ENCODE measurements around the gene TBCEL. TPM values are rescaled to one million over a fixed set of nuclear protein-coding genes. Genes with fewer than 3 reads are reported as not detected.

TBCEL gene
- total RNA-seq, 1 experiment from 2014 or later: 17.2 TPM

- Mint-ChIP-seq H3K36me3 (ENCODE audit: insufficient read depth, unreplicated experiment) (no peaks in the 10 kb centered on the region), H3K27me3 (ENCODE audit: insufficient read depth, unreplicated experiment) (no peaks in the 10 kb centered on the region), H3K4me3 (ENCODE audit: unreplicated experiment) (no peak overlapping the region), H3K27ac (ENCODE audit: low read depth, unreplicated experiment) (no peak overlapping the region), H3K9me3 (ENCODE audit: unreplicated experiment) (no peaks in the 10 kb centered on the region), H3K4me1 (ENCODE audit: insufficient read depth, unreplicated experiment) (peaks cover 7% of the 10 kb centered on the region)
- no peak for TF ChIP-seq CTCF (IDR thresholded peaks at IDR 0.05; ENCODE audit: unreplicated experiment)
- intact Hi-C loops (cut with micrococcal nuclease): no loop called here
- no peak for DNase-seq (ENCODE audit: unreplicated experiment)
- no TSS peak for BruUV-seq (replicated peaks)
- CTCF ChIA-PET: no interaction called here
- POLR2A ChIA-PET: interaction anchor here (0.6 kb wide), 1 partner anchor 29 kb away, joined by 3 read pairs; no protein-coding TSS in a partner anchor
These were observed 71.7 kb downstream of the TBCEL start for GRCh38 chr11:121095561-121095960.

GRCh38 chr11:121099364-121099763, 75.5 kb downstream of the TBCEL start:
- intact Hi-C loops (cut with micrococcal nuclease): no loop called here
- DNase-seq (ENCODE audit: unreplicated experiment): no peak
- Mint-ChIP-seq H3K4me3 (ENCODE audit: unreplicated experiment) (no peak overlapping the region), H3K36me3 (ENCODE audit: insufficient read depth, unreplicated experiment) (no peaks in the 10 kb centered on the region), H3K4me1 (ENCODE audit: insufficient read depth, unreplicated experiment) (no peaks in the 10 kb centered on the region), H3K9me3 (ENCODE audit: unreplicated experiment) (no peaks in the 10 kb centered on the region), H3K27me3 (ENCODE audit: insufficient read depth, unreplicated experiment) (peaks cover 23% of the 10 kb centered on the region), H3K27ac (ENCODE audit: low read depth, unreplicated experiment) (no peak overlapping the region)
- ChIA-PET CTCF (interaction anchor here (1.3 kb wide), 1 partner anchor 12 kb away, joined by 3 read pairs; no protein-coding TSS in a partner anchor), POLR2A (interaction anchor here (1.2 kb wide), 1 partner anchor 11 kb away, joined by 5 read pairs; no protein-coding TSS in a partner anchor)
- no TSS peak for BruUV-seq (replicated peaks)
- no peak for TF ChIP-seq CTCF (IDR thresholded peaks at IDR 0.05; ENCODE audit: unreplicated experiment)

- intact Hi-C loops (cut with micrococcal nuclease): no loop called here
- ChIA-PET POLR2A (interaction anchor here (0.8 to 1.2 kb wide), 2 partner anchors 10 to 13 kb away, joined by 3 to 5 read pairs; no protein-coding TSS in a partner anchor), CTCF (interaction anchor here (1.3 kb wide), 1 partner anchor 12 kb away, joined by 3 read pairs; no protein-coding TSS in a partner anchor)
- no peak for TF ChIP-seq CTCF (IDR thresholded peaks at IDR 0.05; ENCODE audit: unreplicated experiment)
- Mint-ChIP-seq H3K4me3 (ENCODE audit: unreplicated experiment) (no peak overlapping the region), H3K36me3 (ENCODE audit: insufficient read depth, unreplicated experiment) (no peaks in the 10 kb centered on the region), H3K9me3 (ENCODE audit: unreplicated experiment) (no peaks in the 10 kb centered on the region), H3K4me1 (ENCODE audit: insufficient read depth, unreplicated experiment) (no peaks in the 10 kb centered on the region), H3K27ac (ENCODE audit: low read depth, unreplicated experiment) (no peak overlapping the region), H3K27me3 (ENCODE audit: insufficient read depth, unreplicated experiment) (peaks cover 23% of the 10 kb centered on the region)
- BruUV-seq (replicated peaks): no TSS peak
- DNase-seq (ENCODE audit: unreplicated experiment): no peak
These were observed 76.0 kb downstream of the TBCEL start for GRCh38 chr11:121099885-121100284.

GRCh38 chr11:121100943-121101342, 77.0 kb downstream of the TBCEL start, which contains the start of gene TECTA:
TSS of gene TECTA (plus strand) at chr11:121101243. CDS start at chr11:121102666, 1,423 bp downstream.
- intact Hi-C loops (cut with micrococcal nuclease): no loop called here
- Mint-ChIP-seq H3K9me3 (ENCODE audit: unreplicated experiment) (no peaks in the 10 kb centered on the region), H3K27me3 (ENCODE audit: insufficient read depth, unreplicated experiment) (peaks cover 23% of the 10 kb centered on the region), H3K36me3 (ENCODE audit: insufficient read depth, unreplicated experiment) (no peaks in the 10 kb centered on the region), H3K4me3 (ENCODE audit: unreplicated experiment) (no peak within 1 kb of the TSS), H3K4me1 (ENCODE audit: insufficient read depth, unreplicated experiment) (no peaks in the 10 kb centered on the region), H3K27ac (ENCODE audit: low read depth, unreplicated experiment) (no peak within 1 kb of the TSS)
- POLR2A ChIA-PET: no interaction called here
- no peak for TF ChIP-seq CTCF (IDR thresholded peaks at IDR 0.05; ENCODE audit: unreplicated experiment)
- CTCF ChIA-PET: no interaction called here
- DNase-seq (ENCODE audit: unreplicated experiment): no peak
- BruUV-seq (replicated peaks): no TSS peak

All from MCF 10A (cell line).